Stimulated activated CD8-positive, alpha-beta memory T cell treated with anti-CD3 and anti-CD28 coated beads, Interleukin-2, amount 100 ng/mL, for 48 hours (primary cell): Measurements from ENCODE around the gene GAPDHS.

ENCODE experiments used
- DNase-seq, 2 donors: peaks; one replicate each; pipeline ENCODE4 v3.0.0-alpha.2; 2020; ENCODE audit warnings: low read depth in 2 of 2

Gene GAPDHS

GRCh38 chr19:35533201-35533821 lies at the start of gene GAPDHS:
TSS of gene GAPDHS (plus strand) at chr19:35533456. CDS start at chr19:35533528, 72 bp downstream.
- no peak for DNase-seq

GRCh38 chr19:35484252-35485036 lies 48.8 kb upstream of the GAPDHS start:
- DNase-seq = no peak

GRCh38 chr19:35486268-35486708 lies 47.0 kb upstream of the GAPDHS start:
- no peak for DNase-seq

- no peak for DNase-seq
Observed at GRCh38 chr19:35487656-35488182, 45.5 kb upstream of the GAPDHS start.

GRCh38 chr19:35488677-35489076 lies 44.6 kb upstream of the GAPDHS start:
- DNase-seq = no peak

GRCh38 chr19:35490364-35490763 lies 42.9 kb upstream of the GAPDHS start, which contains the start of gene KRTDAP:
TSS of gene KRTDAP (minus strand) at chr19:35490464. CDS start at chr19:35490442, 22 bp downstream.
- no peak for DNase-seq

- no peak for DNase-seq
Observed at GRCh38 chr19:35491836-35492360, 41.4 kb upstream of the GAPDHS start.

- no peak for DNase-seq
Observed at GRCh38 chr19:35493971-35494370, 39.3 kb upstream of the GAPDHS start.

- DNase-seq = peak; percentile 62 to 72
Observed at GRCh38 chr19:35495107-35496064, 37.9 kb upstream of the GAPDHS start.

GRCh38 chr19:35497406-35497805 lies 35.9 kb upstream of the GAPDHS start:
- no peak for DNase-seq

- no peak for DNase-seq
Observed at GRCh38 chr19:35498220-35498619, 35.0 kb upstream of the GAPDHS start.

GRCh38 chr19:35498984-35499527 lies 34.2 kb upstream of the GAPDHS start:
- no peak for DNase-seq

- no peak for DNase-seq
Observed at GRCh38 chr19:35500611-35501010, 32.6 kb upstream of the GAPDHS start.

GRCh38 chr19:35501684-35502083 lies 31.6 kb upstream of the GAPDHS start:
- DNase-seq = no peak

GRCh38 chr19:35502751-35503150 lies 30.5 kb upstream of the GAPDHS start:
- no peak for DNase-seq

- DNase-seq = no peak
Observed at GRCh38 chr19:35506011-35506410, 27.2 kb upstream of the GAPDHS start.

- no peak for DNase-seq
Observed at GRCh38 chr19:35507561-35507960, 25.7 kb upstream of the GAPDHS start.

- DNase-seq = no peak
Observed at GRCh38 chr19:35508129-35508528, 25.1 kb upstream of the GAPDHS start.

GRCh38 chr19:35509018-35509652 lies 24.1 kb upstream of the GAPDHS start:
- no peak for DNase-seq

GRCh38 chr19:35509861-35510625 lies 23.2 kb upstream of the GAPDHS start:
- DNase-seq = peak; percentile 69 to 73
